ENCODE data around the gene PIWIL1. TPM values are rescaled to one million over a fixed set of nuclear protein-coding genes. Genes with fewer than 3 reads are reported as not detected.

Gene PIWIL1
- total RNA-seq, 1 donor from 2014 or later = not detected

- peaks cover 2% of the 10 kb centered on the region for H3K27me3 Mint-ChIP-seq (ENCODE audit: unreplicated experiment)
- H3K4me1 Mint-ChIP-seq (ENCODE audit: unreplicated experiment) = no peaks in the 10 kb centered on the region
Measured at GRCh38 chr12:130307859-130308258, 29.8 kb upstream of the PIWIL1 start.

GRCh38 chr12:130308393-130308792 lies 29.3 kb upstream of the PIWIL1 start:
- Mint-ChIP-seq H3K27me3 (ENCODE audit: unreplicated experiment) (peaks cover 2% of the 10 kb centered on the region), H3K4me1 (ENCODE audit: unreplicated experiment) (no peaks in the 10 kb centered on the region), H3K9me3 (ENCODE audit: unreplicated experiment) (peaks cover 31% of the 10 kb centered on the region), H3K36me3 (ENCODE audit: low read depth, unreplicated experiment) (no peaks in the 10 kb centered on the region), H3K4me3 (ENCODE audit: unreplicated experiment) (no peak overlapping the region), H3K27ac (ENCODE audit: unreplicated experiment) (no peak overlapping the region)
- DNase-seq (ENCODE audit: low spot score) = no peak
- no peak for TF ChIP-seq CTCF (IDR thresholded peaks at IDR 0.05; ENCODE audit: unreplicated experiment)

More at GRCh38 chr12:130307859-130308258, 29.8 kb upstream of the PIWIL1 start:
- no peak for DNase-seq (ENCODE audit: low spot score)
- H3K36me3 Mint-ChIP-seq (ENCODE audit: low read depth, unreplicated experiment) = peaks cover 4% of the 10 kb centered on the region
- TF ChIP-seq CTCF (IDR thresholded peaks at IDR 0.05; ENCODE audit: unreplicated experiment) = no peak
- H3K27ac Mint-ChIP-seq (ENCODE audit: unreplicated experiment) = no peak overlapping the region
- no peak overlapping the region for H3K4me3 Mint-ChIP-seq (ENCODE audit: unreplicated experiment)
- peaks cover 36% of the 10 kb centered on the region for H3K9me3 Mint-ChIP-seq (ENCODE audit: unreplicated experiment)

DNA sequence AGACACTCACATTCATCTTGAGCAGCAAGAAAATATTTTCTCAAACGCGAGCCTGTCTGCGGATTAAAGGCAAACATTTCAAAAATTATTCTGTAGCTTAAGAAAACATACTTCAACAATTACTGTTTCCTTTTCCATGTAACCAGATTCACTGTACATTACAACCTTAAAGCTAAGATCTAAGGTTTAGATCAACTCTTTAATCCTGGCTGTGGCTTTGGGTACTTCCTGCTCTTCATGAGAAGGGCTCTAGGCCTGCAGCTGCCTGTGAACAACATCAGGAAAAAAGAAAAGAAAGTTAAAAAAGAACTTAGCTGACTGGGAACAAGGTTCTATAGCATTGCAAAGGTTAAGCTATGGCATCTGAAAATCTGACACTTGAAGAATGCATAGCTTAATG lies 21.4 kb upstream of the PIWIL1 start:
- Mint-ChIP-seq H3K4me3 (ENCODE audit: unreplicated experiment) (no peak overlapping the region), H3K36me3 (ENCODE audit: low read depth, unreplicated experiment) (peaks cover 4% of the 10 kb centered on the region), H3K27me3 (ENCODE audit: unreplicated experiment) (peaks cover 3% of the 10 kb centered on the region), H3K9me3 (ENCODE audit: unreplicated experiment) (peaks cover 42% of the 10 kb centered on the region), H3K27ac (ENCODE audit: unreplicated experiment) (no peak overlapping the region), H3K4me1 (ENCODE audit: unreplicated experiment) (no peaks in the 10 kb centered on the region)
- no peak for TF ChIP-seq CTCF (IDR thresholded peaks at IDR 0.05; ENCODE audit: unreplicated experiment)
- no peak for DNase-seq (ENCODE audit: low spot score)

DNA sequence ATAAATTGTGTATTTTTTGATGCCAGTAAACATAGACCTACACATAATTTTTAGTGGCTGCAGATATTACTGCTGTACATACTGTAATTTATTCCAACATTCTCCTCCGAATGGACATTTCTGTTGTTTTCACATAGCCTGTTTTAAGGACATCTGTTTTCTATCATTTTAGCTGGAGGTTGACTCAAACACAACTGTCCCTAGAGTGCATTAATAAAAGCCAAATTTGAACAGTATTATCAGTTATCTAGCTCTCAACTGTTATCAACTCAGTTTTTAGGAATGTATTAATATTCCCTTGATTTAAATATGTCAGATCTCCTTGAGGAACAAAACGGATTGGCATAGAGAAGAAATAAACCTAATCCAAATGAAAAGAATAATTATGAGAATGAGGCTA lies 17.2 kb upstream of the PIWIL1 start:
- Mint-ChIP-seq H3K9me3 (ENCODE audit: unreplicated experiment) (peaks cover 29% of the 10 kb centered on the region), H3K4me1 (ENCODE audit: unreplicated experiment) (no peaks in the 10 kb centered on the region), H3K27me3 (ENCODE audit: unreplicated experiment) (no peaks in the 10 kb centered on the region), H3K4me3 (ENCODE audit: unreplicated experiment) (no peak overlapping the region), H3K36me3 (ENCODE audit: low read depth, unreplicated experiment) (peaks cover 4% of the 10 kb centered on the region), H3K27ac (ENCODE audit: unreplicated experiment) (no peak overlapping the region)
- TF ChIP-seq CTCF (IDR thresholded peaks at IDR 0.05; ENCODE audit: unreplicated experiment) = no peak
- DNase-seq (ENCODE audit: low spot score) = no peak

DNA sequence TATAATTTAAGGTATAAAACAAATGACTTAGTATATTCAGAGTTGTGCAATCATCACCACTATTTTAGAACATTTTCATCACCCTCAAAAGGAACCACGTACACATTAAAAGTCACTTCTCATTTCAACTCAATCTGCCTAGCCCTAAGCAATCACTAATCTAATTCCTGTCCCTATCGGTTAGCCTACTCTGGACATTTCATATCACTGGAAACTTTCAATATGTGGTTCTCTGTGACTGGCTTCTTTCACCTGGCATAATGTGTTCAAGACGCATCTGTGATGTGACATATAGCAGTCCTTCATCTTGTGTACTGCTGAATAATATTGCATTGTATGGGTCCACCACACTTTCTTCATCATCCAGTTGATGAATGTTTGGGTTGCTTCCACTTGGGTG lies 15.4 kb upstream of the PIWIL1 start:
- Mint-ChIP-seq H3K27me3 (ENCODE audit: unreplicated experiment) (no peaks in the 10 kb centered on the region), H3K4me3 (ENCODE audit: unreplicated experiment) (no peak overlapping the region)
- no peak for DNase-seq (ENCODE audit: low spot score)

More for the DNA sequence above, 15.4 kb upstream of the PIWIL1 start:
- Mint-ChIP-seq H3K36me3 (ENCODE audit: low read depth, unreplicated experiment) (peaks cover 4% of the 10 kb centered on the region), H3K27ac (ENCODE audit: unreplicated experiment) (no peak overlapping the region), H3K9me3 (ENCODE audit: unreplicated experiment) (peaks cover 21% of the 10 kb centered on the region), H3K4me1 (ENCODE audit: unreplicated experiment) (no peaks in the 10 kb centered on the region)
- TF ChIP-seq CTCF (IDR thresholded peaks at IDR 0.05; ENCODE audit: unreplicated experiment) = no peak

Data from endothelial cell (in vitro differentiated cells).